CD4-positive, CD25-positive, alpha-beta regulatory T cell (primary cell): ENCODE measurements around the gene KIAA0040. TPM values are rescaled to one million over a fixed set of nuclear protein-coding genes. Genes with fewer than 3 reads are reported as not detected.

ENCODE experiments used
- polyA plus RNA-seq, 4 donors: library from polyadenylated mRNA; unstranded; fragments of 300-500 nt; fragmentation: Illumina TruSeq; gene quantifications; one replicate each; pipeline ENCODE4 v1.2.3, GENCODE V29; 2021
- total RNA-seq: library from RNA; stranded (reverse); gene quantifications from one replicate; pipeline ENCODE4 v1.2.3, GENCODE V29; 2022

Gene KIAA0040
- total and polyA plus RNA-seq, 5 donors from 2014 or later = 50.1 to 63.3 (median 53.1) TPM

Other genes starting within 250 kb of the KIAA0040 start
- 88.1 TPM for gene CACYBP, start 192.8 kb downstream of the KIAA0040 start, total RNA-seq
- 100 to 1,000 TPM; 153 to 217 (median 186) TPM for gene CACYBP, start 192.8 kb downstream of the KIAA0040 start, polyA plus RNA-seq
- 15.2 TPM for gene MRPS14, start 169.4 kb downstream of the KIAA0040 start, total RNA-seq
- gene MRPS14, start 169.4 kb downstream of the KIAA0040 start, polyA plus RNA-seq = 10 to 100 TPM; 60.3 to 83.8 (median 75.2) TPM
- not detected for gene TNN, start 124.9 kb downstream of the KIAA0040 start, total RNA-seq
- under 1 TPM in 1 of 4 donors, not detected in 3; 0.09 TPM for gene TNN, start 124.9 kb downstream of the KIAA0040 start, polyA plus RNA-seq